HEK293 (cell line): ENCODE data around the gene ETV6.

ENCODE experiments used
- CTCF ChIA-PET: fragments of 350-600 bp; formaldehyde crosslinking; extraction: SDS; loops from one replicate; lab custom pipeline; 2021; ENCODE audit warnings: antibody characterized with exemption; lab: Yijun Ruan, JAX
- POLR2A ChIA-PET: fragments of 300-600 bp; formaldehyde crosslinking; extraction: SDS; loops from one replicate; lab custom pipeline; 2020; ENCODE audit warnings: antibody characterized with exemption, inconsistent platforms; lab: Yijun Ruan, JAX
- H3K27ac ChIP-seq: fragments of 200-500 bp; sonication (Bioruptor generic); 2 replicates; pipeline ENCODE4 v1.5.1; 2014; ENCODE audit warnings: low read depth, low read length, control low read depth, inconsistent platforms; ENCODE audit errors: extremely low read depth
- H3K36me3 ChIP-seq, 2 experiments: fragments of 200-500 bp in 1 of 2; sonication (Bioruptor generic) in 1 of 2; 1 replicate in 1 of 2; 2 replicates in 1 of 2; pipeline ENCODE4 v1.5.1; 2014 to 2017; ENCODE audit warnings: inconsistent platforms in 2 of 2, low read length in 2 of 2; ENCODE audit not compliant: control insufficient read depth in 2 of 2, insufficient read depth in 1 of 2
- H3K4me1 ChIP-seq: fragments of 200-500 bp; sonication (Bioruptor generic); 2 replicates; pipeline ENCODE4 v1.5.1; 2014; ENCODE audit warnings: mild to moderate bottlenecking, low read length, inconsistent platforms; ENCODE audit not compliant: control insufficient read depth, insufficient read depth
- H3K4me3 ChIP-seq: 2 replicates; pipeline ENCODE4 v1.5.1; 2011; ENCODE audit warnings: low read depth, mild to moderate bottlenecking, control low read depth, low read length, moderate library complexity
- H3K9me3 ChIP-seq: fragments of 200-500 bp; sonication (Bioruptor generic); 2 replicates; pipeline ENCODE4 v1.5.1; 2014; ENCODE audit warnings: low read depth, low read length, inconsistent platforms; ENCODE audit not compliant: control insufficient read depth, insufficient read depth
- IKZF3 ChIP-seq: fragments of 450-650 bp; IDR thresholded peaks from 2 replicates; pipeline ENCODE4 v1.5.0; 2018; ENCODE audit warnings: missing biosample characterization, mild to moderate bottlenecking, missing genetic modification characterization, moderate library complexity
- RBAK ChIP-seq: fragments of 450-650 bp; formaldehyde crosslinking; IDR thresholded peaks from 2 replicates; pipeline ENCODE4 v1.5.1; 2016; ENCODE audit warnings: missing biosample characterization, missing genetic modification characterization
- SP3 ChIP-seq: fragments of 450-650 bp; formaldehyde crosslinking; IDR thresholded peaks from 2 replicates; pipeline ENCODE4 v1.5.1; 2016; ENCODE audit warnings: missing biosample characterization, missing genetic modification characterization
- ZBTB10 ChIP-seq: fragments of 450-650 bp; formaldehyde crosslinking; IDR thresholded peaks from 2 replicates; pipeline ENCODE4 v1.5.1; 2016; ENCODE audit warnings: missing biosample characterization, missing genetic modification characterization
- ZFP69B ChIP-seq: fragments of 450-650 bp; formaldehyde crosslinking; IDR thresholded peaks from 2 replicates; pipeline ENCODE4 v1.5.1; 2016; ENCODE audit warnings: missing biosample characterization, missing genetic modification characterization
- ZNF132 ChIP-seq: fragments of 450-650 bp; formaldehyde crosslinking; IDR thresholded peaks from 2 replicates; pipeline ENCODE4 v1.5.1; 2017; ENCODE audit warnings: missing biosample characterization, missing genetic modification characterization, borderline replicate concordance
- ZNF341 ChIP-seq: fragments of 450-650 bp; formaldehyde crosslinking; IDR thresholded peaks from 2 replicates; pipeline ENCODE4; 2016; ENCODE audit warnings: low read depth, missing biosample characterization, missing genetic modification characterization
- ZNF514 ChIP-seq: fragments of 450-650 bp; formaldehyde crosslinking; IDR thresholded peaks from 2 replicates; pipeline ENCODE4 v1.5.1; 2016; ENCODE audit warnings: missing biosample characterization, missing genetic modification characterization
- ZNF558 ChIP-seq: fragments of 450-650 bp; formaldehyde crosslinking; IDR thresholded peaks from 2 replicates; pipeline ENCODE4 v1.5.1; 2016; ENCODE audit warnings: missing biosample characterization, missing genetic modification characterization
- ZNF600 ChIP-seq: fragments of 450-650 bp; formaldehyde crosslinking; IDR thresholded peaks from 2 replicates; pipeline ENCODE4 v1.5.1; 2016; ENCODE audit warnings: missing biosample characterization, missing genetic modification characterization
- ZNF610 ChIP-seq: fragments of 450-650 bp; formaldehyde crosslinking; IDR thresholded peaks from 2 replicates; pipeline ENCODE4 v1.5.1; 2016; ENCODE audit warnings: missing biosample characterization, missing genetic modification characterization, borderline replicate concordance
- ZNF623 ChIP-seq: fragments of 450-650 bp; formaldehyde crosslinking; IDR thresholded peaks from 2 replicates; pipeline ENCODE4 v1.5.1; 2016; ENCODE audit warnings: missing biosample characterization, missing genetic modification characterization
- ZNF791 ChIP-seq: fragments of 450-650 bp; formaldehyde crosslinking; IDR thresholded peaks from 2 replicates; pipeline ENCODE4 v1.5.1; 2016; ENCODE audit warnings: missing biosample characterization, missing genetic modification characterization
- TF ChIP-seq, protein P1 (sequence below): fragments of 450-650 bp; formaldehyde crosslinking; IDR thresholded peaks from 2 replicates; pipeline ENCODE4 v1.5.1; 2016; ENCODE audit warnings: missing biosample characterization, missing genetic modification characterization
- TF ChIP-seq, protein P2 (sequence below): fragments of 450-650 bp; formaldehyde crosslinking; IDR thresholded peaks from 2 replicates; pipeline ENCODE4 v1.5.1; 2017; ENCODE audit warnings: missing biosample characterization, missing genetic modification characterization
- TF ChIP-seq, protein P3 (sequence below): fragments of 450-650 bp; formaldehyde crosslinking; IDR thresholded peaks from 2 replicates; pipeline ENCODE4 v1.5.1; 2016; ENCODE audit warnings: missing biosample characterization, missing genetic modification characterization

ETV6 gene

GRCh38 chr12:11880381-11880780, 230.9 kb downstream of the ETV6 start:
- Histone ChIP-seq H3K9me3 (no peaks in the 10 kb centered on the region), H3K4me3 (no peak overlapping the region), H3K27ac (no peak overlapping the region), H3K36me3 (no peaks in the 10 kb centered on the region), H3K4me1 (peaks cover 11% of the 10 kb centered on the region)
- ChIA-PET POLR2A (no interaction called here), CTCF (no interaction called here)
- no peak for TF ChIP-seq ZNF514 (tag by site-specific recombination)
- no peak for TF ChIP-seq ZNF600 (tag by site-specific recombination)
- no peak for TF ChIP-seq ZNF791 (tag by site-specific recombination)
- no peak for TF ChIP-seq ZNF132

GRCh38 chr12:11881835-11882234, 232.4 kb downstream of the ETV6 start:
- ChIA-PET POLR2A (no interaction called here), CTCF (no interaction called here)
- H3K4me3 ChIP-seq: no peak overlapping the region
- H3K9me3 ChIP-seq: no peaks in the 10 kb centered on the region
- H3K36me3 ChIP-seq: no peaks in the 10 kb centered on the region
- TF ChIP-seq, protein P1, sequence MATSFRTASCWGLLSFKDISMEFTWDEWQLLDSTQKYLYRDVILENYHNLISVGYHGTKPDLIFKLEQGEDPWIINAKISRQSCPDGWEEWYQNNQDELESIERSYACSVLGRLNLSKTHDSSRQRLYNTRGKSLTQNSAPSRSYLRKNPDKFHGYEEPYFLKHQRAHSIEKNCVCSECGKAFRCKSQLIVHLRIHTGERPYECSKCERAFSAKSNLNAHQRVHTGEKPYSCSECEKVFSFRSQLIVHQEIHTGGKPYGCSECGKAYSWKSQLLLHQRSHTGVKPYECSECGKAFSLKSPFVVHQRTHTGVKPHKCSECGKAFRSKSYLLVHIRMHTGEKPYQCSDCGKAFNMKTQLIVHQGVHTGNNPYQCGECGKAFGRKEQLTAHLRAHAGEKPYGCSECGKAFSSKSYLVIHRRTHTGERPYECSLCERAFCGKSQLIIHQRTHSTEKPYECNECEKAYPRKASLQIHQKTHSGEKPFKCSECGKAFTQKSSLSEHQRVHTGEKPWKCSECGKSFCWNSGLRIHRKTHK (tag by site-specific recombination): no peak
- TF ChIP-seq IKZF3 (tag by site-specific recombination) (no peak), ZFP69B (no peak), ZNF558 (tag by site-specific recombination) (no peak), ZNF600 (tag by site-specific recombination) (no peak), ZNF341 (no peak), SP3 (tag by site-specific recombination) (no peak), ZNF623 (tag by site-specific recombination) (no peak), RBAK (tag by site-specific recombination) (no peak), ZBTB10 (tag by site-specific recombination) (no peak), ZNF610 (tag by site-specific recombination) (no peak)
- TF ChIP-seq, protein P2, sequence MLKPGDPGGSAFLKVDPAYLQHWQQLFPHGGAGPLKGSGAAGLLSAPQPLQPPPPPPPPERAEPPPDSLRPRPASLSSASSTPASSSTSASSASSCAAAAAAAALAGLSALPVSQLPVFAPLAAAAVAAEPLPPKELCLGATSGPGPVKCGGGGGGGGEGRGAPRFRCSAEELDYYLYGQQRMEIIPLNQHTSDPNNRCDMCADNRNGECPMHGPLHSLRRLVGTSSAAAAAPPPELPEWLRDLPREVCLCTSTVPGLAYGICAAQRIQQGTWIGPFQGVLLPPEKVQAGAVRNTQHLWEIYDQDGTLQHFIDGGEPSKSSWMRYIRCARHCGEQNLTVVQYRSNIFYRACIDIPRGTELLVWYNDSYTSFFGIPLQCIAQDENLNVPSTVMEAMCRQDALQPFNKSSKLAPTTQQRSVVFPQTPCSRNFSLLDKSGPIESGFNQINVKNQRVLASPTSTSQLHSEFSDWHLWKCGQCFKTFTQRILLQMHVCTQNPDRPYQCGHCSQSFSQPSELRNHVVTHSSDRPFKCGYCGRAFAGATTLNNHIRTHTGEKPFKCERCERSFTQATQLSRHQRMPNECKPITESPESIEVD (tag by site-specific recombination): no peak
- TF ChIP-seq, protein P3, sequence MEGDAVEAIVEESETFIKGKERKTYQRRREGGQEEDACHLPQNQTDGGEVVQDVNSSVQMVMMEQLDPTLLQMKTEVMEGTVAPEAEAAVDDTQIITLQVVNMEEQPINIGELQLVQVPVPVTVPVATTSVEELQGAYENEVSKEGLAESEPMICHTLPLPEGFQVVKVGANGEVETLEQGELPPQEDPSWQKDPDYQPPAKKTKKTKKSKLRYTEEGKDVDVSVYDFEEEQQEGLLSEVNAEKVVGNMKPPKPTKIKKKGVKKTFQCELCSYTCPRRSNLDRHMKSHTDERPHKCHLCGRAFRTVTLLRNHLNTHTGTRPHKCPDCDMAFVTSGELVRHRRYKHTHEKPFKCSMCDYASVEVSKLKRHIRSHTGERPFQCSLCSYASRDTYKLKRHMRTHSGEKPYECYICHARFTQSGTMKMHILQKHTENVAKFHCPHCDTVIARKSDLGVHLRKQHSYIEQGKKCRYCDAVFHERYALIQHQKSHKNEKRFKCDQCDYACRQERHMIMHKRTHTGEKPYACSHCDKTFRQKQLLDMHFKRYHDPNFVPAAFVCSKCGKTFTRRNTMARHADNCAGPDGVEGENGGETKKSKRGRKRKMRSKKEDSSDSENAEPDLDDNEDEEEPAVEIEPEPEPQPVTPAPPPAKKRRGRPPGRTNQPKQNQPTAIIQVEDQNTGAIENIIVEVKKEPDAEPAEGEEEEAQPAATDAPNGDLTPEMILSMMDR (tag by site-specific recombination): no peak
- H3K27ac ChIP-seq: no peak overlapping the region
- peaks cover 11% of the 10 kb centered on the region for H3K4me1 ChIP-seq
